Body of pancreas (tissue), 4 donors: ENCODE results near the gene NIT2.

Experiments used
- POLR2A ChIP-seq, 3 donors: fragments of 450-650 bp; IDR thresholded peaks; one replicate each; pipeline ENCODE4 v1.6.1; 2016; ENCODE audit warnings: antibody characterized with exemption in 3 of 3, mild to moderate bottlenecking in 2 of 3
- TF ChIP-seq, protein P1 (sequence below), 7 experiments: fragments of 450-650 bp in 4 of 7; fragments of 200-600 bp in 3 of 7; sonication (generic) in 3 of 7; IDR thresholded peaks; one replicate each; pipeline ENCODE4 v1.5.1; 2016 to 2019; ENCODE audit warnings: antibody characterized with exemption in 7 of 7

GRCh38 chr3:100295089-100295488 is 39.5 kb upstream of the NIT2 start:
- TF ChIP-seq POLR2A (IDR thresholded peaks at IDR 0.05), result no peak
- TF ChIP-seq, protein P1, sequence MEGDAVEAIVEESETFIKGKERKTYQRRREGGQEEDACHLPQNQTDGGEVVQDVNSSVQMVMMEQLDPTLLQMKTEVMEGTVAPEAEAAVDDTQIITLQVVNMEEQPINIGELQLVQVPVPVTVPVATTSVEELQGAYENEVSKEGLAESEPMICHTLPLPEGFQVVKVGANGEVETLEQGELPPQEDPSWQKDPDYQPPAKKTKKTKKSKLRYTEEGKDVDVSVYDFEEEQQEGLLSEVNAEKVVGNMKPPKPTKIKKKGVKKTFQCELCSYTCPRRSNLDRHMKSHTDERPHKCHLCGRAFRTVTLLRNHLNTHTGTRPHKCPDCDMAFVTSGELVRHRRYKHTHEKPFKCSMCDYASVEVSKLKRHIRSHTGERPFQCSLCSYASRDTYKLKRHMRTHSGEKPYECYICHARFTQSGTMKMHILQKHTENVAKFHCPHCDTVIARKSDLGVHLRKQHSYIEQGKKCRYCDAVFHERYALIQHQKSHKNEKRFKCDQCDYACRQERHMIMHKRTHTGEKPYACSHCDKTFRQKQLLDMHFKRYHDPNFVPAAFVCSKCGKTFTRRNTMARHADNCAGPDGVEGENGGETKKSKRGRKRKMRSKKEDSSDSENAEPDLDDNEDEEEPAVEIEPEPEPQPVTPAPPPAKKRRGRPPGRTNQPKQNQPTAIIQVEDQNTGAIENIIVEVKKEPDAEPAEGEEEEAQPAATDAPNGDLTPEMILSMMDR (IDR thresholded peaks at IDR 0.05), result no peak
